NT2/D1 (cell line): ENCODE measurements around the gene RADIL.

Source experiments
- SUZ12 ChIP-seq: IDR thresholded peaks from 2 replicates; pipeline ENCODE4 v1.6.1; 2011; ENCODE audit not compliant: insufficient read length, insufficient read depth; ENCODE audit errors: extremely low read depth
- YY1 ChIP-seq: IDR thresholded peaks from 2 replicates; pipeline ENCODE4 v1.6.1; 2011; ENCODE audit not compliant: insufficient read length, insufficient read depth

- TF ChIP-seq SUZ12 (no peak), YY1 (no peak)
Measured at GRCh38 chr7:4794591-4795350, 88.7 kb downstream of the RADIL start.
